ENCODE measurements around the gene PDIA5. TPM values are rescaled to one million over a fixed set of nuclear protein-coding genes. Genes with fewer than 3 reads are reported as not detected.
"Not testable (repeated sequence)": the region's sequence is repeated elsewhere in the genome, so short reads cannot be mapped to it uniquely, and the experiment has no call there.

Gene PDIA5
- total RNA-seq, 4 donors from 2014 or later, result 3.6 to 38.1 (median 25.1) TPM

- Histone ChIP-seq H3K27me3 (no peaks in the 10 kb centered on the region), H3K4me3 (no peak overlapping the region), H3K9me3 (no peaks in the 10 kb centered on the region), H3K27ac (no peak overlapping the region), H3K36me3 (no peaks in the 10 kb centered on the region), H3K4me1 (no peaks in the 10 kb centered on the region)
- DNase-seq, result no peak
- intact Hi-C loops (cut with DNase I; ENCODE audit: low total_unique reads), result no loop called here
- TF ChIP-seq, protein P1, sequence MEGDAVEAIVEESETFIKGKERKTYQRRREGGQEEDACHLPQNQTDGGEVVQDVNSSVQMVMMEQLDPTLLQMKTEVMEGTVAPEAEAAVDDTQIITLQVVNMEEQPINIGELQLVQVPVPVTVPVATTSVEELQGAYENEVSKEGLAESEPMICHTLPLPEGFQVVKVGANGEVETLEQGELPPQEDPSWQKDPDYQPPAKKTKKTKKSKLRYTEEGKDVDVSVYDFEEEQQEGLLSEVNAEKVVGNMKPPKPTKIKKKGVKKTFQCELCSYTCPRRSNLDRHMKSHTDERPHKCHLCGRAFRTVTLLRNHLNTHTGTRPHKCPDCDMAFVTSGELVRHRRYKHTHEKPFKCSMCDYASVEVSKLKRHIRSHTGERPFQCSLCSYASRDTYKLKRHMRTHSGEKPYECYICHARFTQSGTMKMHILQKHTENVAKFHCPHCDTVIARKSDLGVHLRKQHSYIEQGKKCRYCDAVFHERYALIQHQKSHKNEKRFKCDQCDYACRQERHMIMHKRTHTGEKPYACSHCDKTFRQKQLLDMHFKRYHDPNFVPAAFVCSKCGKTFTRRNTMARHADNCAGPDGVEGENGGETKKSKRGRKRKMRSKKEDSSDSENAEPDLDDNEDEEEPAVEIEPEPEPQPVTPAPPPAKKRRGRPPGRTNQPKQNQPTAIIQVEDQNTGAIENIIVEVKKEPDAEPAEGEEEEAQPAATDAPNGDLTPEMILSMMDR (IDR thresholded peaks at IDR 0.05), result no peak
- TF ChIP-seq POLR2A (IDR thresholded peaks at IDR 0.05), result no peak
Measured at GRCh38 chr3:123150449-123151215, 83.8 kb downstream of the PDIA5 start.

DNA sequence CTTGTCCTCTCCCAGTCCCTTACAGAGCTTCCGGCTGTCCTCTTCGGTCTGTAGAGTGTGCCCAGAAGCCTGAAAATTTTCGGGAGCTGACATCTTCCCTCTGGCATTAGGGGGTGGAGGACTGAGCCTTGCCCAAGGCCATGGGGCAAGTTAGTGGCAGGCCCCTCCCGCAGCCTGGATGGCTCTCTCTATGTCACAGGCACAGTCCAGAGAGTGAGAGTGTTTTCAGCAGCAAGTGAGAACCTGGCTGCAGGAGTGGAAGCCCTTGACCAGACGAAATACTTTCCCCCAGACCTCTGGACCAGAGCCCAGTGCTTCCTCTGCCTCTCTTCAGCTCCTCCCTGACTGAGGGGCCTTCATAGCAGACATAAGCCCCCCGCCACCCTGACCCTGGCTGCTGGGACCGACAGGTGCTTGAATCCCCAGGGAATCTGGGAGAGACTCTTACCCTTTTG lies 84.5 kb downstream of the PDIA5 start:
- no peak overlapping the region for H3K27ac ChIP-seq
- H3K27me3 ChIP-seq, result no peaks in the 10 kb centered on the region
- TF ChIP-seq, protein P1 (IDR thresholded peaks at IDR 0.05), result no peak
- no peak for TF ChIP-seq POLR2A (IDR thresholded peaks at IDR 0.05)
- no peak overlapping the region for H3K4me3 ChIP-seq
- no peaks in the 10 kb centered on the region for H3K4me1 ChIP-seq
- DNase-seq, result no peak
- H3K9me3 ChIP-seq, result no peaks in the 10 kb centered on the region
- intact Hi-C loops (cut with DNase I; ENCODE audit: low total_unique reads), result no loop called here
- no peaks in the 10 kb centered on the region for H3K36me3 ChIP-seq

- H3K4me3 ChIP-seq; H3K27me3 ChIP-seq; H3K36me3 ChIP-seq; intact Hi-C loops (cut with DNase I; ENCODE audit: low total_unique reads); H3K4me1 ChIP-seq; DNase-seq; H3K27ac ChIP-seq; H3K9me3 ChIP-seq: not testable (repeated sequence)
Measured at GRCh38 chr3:123151853-123152420, 85.1 kb downstream of the PDIA5 start.

DNA sequence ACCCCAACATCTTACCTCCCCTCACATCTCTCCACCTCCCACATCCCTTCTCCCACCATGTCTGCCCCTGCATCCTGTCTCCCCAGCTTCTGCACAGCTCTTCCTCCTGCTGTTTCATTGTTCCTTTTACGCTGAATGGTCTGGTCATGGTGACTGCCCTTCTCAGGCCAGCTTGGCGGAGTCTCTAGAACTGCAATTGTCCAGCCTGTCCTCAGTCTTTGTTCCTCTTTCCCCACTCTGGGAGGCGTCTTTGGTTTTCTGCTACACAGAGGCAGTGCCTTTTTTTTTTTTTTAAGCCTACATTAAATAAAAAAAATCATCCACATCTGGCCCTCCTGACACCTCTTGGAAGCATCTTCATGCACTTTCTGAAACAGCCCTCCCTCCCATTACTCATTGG lies 85.9 kb downstream of the PDIA5 start:
- Histone ChIP-seq H3K36me3 (no peaks in the 10 kb centered on the region), H3K9me3 (no peaks in the 10 kb centered on the region)
- intact Hi-C loops (cut with DNase I; ENCODE audit: low total_unique reads), result no loop called here

GRCh38 chr3:123153125-123154019 lies 86.5 kb downstream of the PDIA5 start:
- no peak for DNase-seq

More for the DNA sequence above, 85.9 kb downstream of the PDIA5 start:
- H3K4me1 ChIP-seq, result no peaks in the 10 kb centered on the region
- TF ChIP-seq, protein P1 (IDR thresholded peaks at IDR 0.05), result no peak
- no peak for TF ChIP-seq POLR2A (IDR thresholded peaks at IDR 0.05)
- H3K4me3 ChIP-seq, result no peak overlapping the region
- DNase-seq, result no peak
- no peaks in the 10 kb centered on the region for H3K27me3 ChIP-seq
- no peak overlapping the region for H3K27ac ChIP-seq

More at GRCh38 chr3:123153125-123154019, 86.5 kb downstream of the PDIA5 start:
- TF ChIP-seq POLR2A (IDR thresholded peaks at IDR 0.05), result no peak
- TF ChIP-seq, protein P1 (IDR thresholded peaks at IDR 0.05), result no peak
- H3K27ac ChIP-seq, result no peak overlapping the region
- no peaks in the 10 kb centered on the region for H3K9me3 ChIP-seq
- no peaks in the 10 kb centered on the region for H3K36me3 ChIP-seq
- intact Hi-C loops (cut with DNase I; ENCODE audit: low total_unique reads), result no loop called here
- H3K27me3 ChIP-seq, result no peaks in the 10 kb centered on the region
- no peak overlapping the region for H3K4me3 ChIP-seq
- H3K4me1 ChIP-seq, result no peaks in the 10 kb centered on the region
